ENCODE data around the gene HMGXB3. TPM values are rescaled to one million over a fixed set of nuclear protein-coding genes. Genes with fewer than 3 reads are reported as not detected.

The HMGXB3 gene, protein sequence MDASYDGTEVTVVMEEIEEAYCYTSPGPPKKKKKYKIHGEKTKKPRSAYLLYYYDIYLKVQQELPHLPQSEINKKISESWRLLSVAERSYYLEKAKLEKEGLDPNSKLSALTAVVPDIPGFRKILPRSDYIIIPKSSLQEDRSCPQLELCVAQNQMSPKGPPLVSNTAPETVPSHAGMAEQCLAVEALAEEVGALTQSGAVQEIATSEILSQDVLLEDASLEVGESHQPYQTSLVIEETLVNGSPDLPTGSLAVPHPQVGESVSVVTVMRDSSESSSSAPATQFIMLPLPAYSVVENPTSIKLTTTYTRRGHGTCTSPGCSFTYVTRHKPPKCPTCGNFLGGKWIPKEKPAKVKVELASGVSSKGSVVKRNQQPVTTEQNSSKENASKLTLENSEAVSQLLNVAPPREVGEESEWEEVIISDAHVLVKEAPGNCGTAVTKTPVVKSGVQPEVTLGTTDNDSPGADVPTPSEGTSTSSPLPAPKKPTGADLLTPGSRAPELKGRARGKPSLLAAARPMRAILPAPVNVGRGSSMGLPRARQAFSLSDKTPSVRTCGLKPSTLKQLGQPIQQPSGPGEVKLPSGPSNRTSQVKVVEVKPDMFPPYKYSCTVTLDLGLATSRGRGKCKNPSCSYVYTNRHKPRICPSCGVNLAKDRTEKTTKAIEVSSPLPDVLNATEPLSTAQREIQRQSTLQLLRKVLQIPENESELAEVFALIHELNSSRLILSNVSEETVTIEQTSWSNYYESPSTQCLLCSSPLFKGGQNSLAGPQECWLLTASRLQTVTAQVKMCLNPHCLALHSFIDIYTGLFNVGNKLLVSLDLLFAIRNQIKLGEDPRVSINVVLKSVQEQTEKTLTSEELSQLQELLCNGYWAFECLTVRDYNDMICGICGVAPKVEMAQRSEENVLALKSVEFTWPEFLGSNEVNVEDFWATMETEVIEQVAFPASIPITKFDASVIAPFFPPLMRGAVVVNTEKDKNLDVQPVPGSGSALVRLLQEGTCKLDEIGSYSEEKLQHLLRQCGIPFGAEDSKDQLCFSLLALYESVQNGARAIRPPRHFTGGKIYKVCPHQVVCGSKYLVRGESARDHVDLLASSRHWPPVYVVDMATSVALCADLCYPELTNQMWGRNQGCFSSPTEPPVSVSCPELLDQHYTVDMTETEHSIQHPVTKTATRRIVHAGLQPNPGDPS (N-terminal part only)
- 10 to 100 TPM in 2 of 3 donors, 1 to 10 TPM in 1; 7.7 to 16.3 (median 15.2) TPM for polyA plus RNA-seq

DNA sequence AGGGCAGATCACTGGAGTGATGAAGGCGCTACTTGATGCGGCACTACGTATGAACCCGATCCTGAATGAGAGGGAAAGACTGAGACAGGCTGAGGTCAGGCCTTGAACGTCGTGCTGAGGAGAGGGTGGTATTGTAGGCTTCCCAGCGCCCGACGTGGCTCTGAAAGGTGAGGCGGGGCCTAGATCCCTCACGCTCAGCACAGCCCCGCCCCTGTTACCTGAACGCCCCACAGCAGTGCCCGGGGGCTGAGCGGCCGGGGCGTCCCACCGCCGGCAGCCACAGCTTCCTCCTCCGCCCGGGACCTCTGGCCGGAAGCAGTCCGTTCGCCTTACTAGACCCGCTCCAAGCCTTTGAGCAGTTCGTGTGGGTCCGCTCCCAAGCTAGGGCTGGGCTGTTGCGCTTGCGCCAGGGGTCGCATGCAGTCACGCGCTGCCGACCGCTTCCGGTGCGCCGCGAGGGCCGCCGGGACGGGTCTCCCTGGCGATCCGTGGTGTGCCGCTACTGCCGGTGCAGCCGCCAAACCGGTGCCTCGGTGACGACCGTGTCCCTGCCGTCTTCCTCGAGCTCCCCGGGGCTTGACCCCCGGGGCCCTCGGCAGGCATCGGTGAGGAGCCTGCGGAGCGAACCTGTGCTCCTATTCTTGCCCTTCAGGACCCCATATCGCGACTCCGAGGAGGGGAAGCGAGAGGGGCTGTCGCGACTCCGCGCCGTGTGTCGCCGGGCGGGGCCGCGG, at the start of gene HMGXB3, which contains the start of gene TIGD6:
HMGXB3 (plus strand) TSS at position 484 of the 734 bp plus-strand sequence. CDS start 4,114 bp downstream, outside the sequence.
TIGD6 (minus strand) TSS at position 399 of the 734 bp plus-strand sequence. CDS start 4,306 bp downstream, outside the sequence.
- 0% methylated on average over 67 to 72 of the region's 72 CpGs for WGBS, 3 donors
- peak within 1 kb of the TSS; percentile 4 for H3K27ac ChIP-seq (ENCODE audit: low read depth, low read length)

DNA sequence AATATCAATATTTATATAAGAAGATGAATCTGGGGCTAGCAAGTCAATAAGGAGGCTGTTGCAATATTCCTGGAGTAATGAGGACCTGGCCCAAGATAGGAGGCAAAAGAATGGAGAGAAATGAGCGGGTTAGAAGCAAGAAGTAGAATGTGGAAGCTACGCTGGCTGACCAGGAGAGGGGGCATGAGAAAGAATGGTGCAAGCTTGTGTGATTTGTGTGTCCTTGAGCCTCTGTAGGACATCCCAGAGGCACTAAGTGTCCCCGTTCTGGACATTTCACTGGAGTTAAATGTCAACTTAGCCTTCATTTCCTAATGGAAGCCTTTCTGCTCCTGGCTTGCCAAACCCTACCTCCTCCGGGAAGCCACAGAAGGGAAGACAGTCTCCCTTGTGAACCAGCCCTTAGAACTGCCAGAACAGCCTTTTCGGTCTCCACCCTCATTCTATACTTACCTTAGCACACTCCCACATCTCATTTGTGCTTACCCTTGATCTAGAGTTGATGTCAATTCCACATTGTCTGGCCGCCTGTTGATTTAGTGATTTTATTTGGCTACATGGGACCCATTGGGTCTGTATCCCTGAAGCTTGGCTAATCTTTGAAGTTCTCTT, 49.3 kb upstream of the HMGXB3 start:
- 65 to 91% (median 78%) methylated on average over 6 of the region's 6 CpGs for WGBS, 3 donors
- no peak overlapping the region for H3K27ac ChIP-seq (ENCODE audit: low read depth, low read length)

DNA sequence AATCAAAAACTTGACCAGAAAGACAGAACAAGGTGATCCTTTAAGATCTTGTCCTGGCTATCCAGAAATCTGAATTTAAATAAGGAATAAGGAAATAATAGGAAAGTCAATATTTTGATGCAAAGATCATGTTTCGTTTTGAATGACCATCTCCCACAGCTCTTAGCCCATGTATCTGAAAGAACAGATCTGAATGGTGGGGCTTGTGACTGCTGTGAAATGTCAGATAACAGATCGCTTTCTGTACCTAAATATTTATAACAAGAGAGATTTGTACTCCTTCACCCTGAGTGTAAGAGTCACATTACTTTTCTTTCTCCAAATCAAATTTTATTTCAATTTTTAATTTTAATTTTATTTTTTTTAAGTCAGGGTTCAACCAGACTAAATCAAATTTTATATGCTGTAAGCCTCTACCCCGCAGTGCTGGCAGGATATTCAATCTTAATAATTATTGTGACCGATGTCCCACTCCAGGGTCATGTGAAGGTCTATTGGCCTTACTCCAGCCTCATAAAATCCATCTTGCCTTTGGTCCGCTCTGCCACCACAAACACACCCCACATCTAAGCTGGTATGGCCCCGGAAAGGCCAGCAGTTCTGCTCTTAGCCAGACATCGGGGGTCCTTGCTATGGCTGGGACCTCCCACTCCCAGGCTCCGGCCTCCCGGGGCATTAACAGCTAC, 47.0 kb upstream of the HMGXB3 start:
- 76 to 86% (median 80%) methylated on average over 9 of the region's 9 CpGs for WGBS, 3 donors
- H3K27ac ChIP-seq (ENCODE audit: low read depth, low read length): no peak overlapping the region

DNA sequence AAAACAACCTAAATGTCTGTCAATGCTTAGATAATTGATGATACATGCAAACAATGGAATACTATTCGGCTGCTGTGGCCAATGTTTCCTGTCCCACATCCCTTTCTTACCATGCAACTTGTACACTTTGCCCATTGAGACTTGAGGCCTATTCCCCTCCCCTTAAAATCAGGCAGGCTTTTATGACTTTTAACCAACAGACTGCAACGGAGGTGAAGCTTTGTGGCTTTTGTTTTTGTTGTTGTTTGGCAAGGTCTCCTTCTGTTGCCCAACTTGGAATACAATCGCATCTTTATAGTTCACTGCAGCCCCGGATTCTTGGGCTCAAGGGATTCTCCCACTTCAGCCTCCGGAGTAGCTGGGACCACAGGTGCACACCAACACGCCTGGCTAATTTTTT, 45.7 kb upstream of the HMGXB3 start:
- no peak overlapping the region for H3K27ac ChIP-seq (ENCODE audit: low read depth, low read length)
- WGBS, 3 donors: 72 to 85% (median 74%) methylated on average over 6 of the region's 6 CpGs

DNA sequence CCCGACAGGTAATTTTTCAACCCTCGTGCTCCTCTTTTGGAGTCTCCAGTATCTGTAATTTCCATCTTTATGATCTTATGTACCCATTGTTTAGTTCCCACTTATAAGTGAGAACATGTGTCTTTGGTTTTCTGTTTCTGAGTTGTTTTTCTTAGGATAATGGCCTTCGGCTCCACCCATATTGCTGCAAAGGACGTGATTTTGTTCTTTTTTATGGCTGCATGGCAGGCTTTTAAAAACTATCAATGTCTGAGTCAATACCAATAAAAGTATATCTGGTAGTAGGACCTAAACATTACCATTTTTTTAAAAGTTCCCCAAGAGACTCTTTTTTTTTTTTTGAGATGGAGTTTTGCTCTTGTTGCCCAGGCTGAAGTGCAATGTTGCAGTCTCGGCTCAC, 43.9 kb upstream of the HMGXB3 start:
- no peak overlapping the region for H3K27ac ChIP-seq (ENCODE audit: low read depth, low read length)

DNA sequence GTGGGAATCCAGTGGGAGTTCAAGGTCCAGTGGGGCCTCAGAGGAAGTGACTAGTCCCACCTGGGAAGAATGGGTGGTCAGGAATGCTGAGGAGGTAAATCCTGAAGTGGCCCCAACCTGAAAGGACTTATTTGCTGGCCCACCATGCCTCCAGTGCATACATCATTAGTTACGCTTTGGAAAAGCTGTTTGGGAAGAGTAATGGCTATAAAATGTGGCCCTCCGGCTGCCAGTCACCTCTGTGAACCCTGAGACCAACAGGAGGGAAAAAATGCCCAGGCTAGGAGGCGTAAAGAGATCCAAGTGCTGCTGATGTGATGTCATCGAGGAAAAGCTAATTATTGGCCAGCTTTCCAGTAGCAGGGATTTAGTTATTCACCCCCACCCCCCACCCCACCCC, 42.7 kb upstream of the HMGXB3 start:
- no peak overlapping the region for H3K27ac ChIP-seq (ENCODE audit: low read depth, low read length)
- 79 to 91% (median 83%) methylated on average over 4 of the region's 4 CpGs for WGBS, 3 donors

More for the DNA sequence above, 43.9 kb upstream of the HMGXB3 start:
- WGBS, 3 donors: 70 to 83% (median 73%) methylated on average over 5 of the region's 5 CpGs

DNA sequence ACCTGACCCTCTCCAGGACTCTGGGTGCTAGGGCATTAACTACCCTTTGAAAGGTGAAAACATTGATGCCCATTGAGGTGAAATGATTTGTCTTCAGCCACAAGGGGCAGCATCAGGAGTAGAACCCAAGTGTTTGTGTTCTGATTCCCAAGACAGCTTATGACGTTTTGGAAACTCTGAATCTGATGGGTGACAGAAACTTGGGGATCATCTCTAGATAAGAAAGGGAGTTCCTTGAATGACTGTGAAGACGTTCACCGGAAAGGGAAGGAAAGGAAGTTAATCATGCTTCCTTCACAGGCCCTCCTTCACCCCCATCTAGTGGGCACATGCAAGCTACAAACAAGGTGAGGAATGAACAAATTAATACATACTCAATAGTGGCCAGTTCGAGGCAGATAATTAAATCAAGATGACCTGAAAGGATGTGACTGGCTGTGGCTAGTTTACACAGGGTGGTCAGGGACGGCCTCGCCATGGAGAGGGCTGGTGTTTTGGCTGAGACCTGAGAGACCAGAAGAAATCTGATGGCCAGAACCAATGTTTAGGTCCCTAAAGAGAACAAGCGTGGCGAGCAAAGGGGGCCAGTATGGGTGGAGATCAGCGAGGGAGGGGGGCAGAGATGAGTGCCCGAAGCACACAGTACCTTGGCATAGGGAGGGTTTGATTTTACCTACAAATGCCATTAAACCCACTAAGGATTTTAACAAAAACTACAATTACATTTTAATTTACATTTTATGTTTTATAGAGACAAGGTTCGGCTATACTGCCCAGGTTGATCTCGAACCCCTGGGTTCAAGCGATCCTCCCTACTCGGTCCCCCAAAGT, 40.9 kb upstream of the HMGXB3 start:
- WGBS, 3 donors: 37 to 44% (median 40%) methylated on average over 14 of the region's 14 CpGs

DNA sequence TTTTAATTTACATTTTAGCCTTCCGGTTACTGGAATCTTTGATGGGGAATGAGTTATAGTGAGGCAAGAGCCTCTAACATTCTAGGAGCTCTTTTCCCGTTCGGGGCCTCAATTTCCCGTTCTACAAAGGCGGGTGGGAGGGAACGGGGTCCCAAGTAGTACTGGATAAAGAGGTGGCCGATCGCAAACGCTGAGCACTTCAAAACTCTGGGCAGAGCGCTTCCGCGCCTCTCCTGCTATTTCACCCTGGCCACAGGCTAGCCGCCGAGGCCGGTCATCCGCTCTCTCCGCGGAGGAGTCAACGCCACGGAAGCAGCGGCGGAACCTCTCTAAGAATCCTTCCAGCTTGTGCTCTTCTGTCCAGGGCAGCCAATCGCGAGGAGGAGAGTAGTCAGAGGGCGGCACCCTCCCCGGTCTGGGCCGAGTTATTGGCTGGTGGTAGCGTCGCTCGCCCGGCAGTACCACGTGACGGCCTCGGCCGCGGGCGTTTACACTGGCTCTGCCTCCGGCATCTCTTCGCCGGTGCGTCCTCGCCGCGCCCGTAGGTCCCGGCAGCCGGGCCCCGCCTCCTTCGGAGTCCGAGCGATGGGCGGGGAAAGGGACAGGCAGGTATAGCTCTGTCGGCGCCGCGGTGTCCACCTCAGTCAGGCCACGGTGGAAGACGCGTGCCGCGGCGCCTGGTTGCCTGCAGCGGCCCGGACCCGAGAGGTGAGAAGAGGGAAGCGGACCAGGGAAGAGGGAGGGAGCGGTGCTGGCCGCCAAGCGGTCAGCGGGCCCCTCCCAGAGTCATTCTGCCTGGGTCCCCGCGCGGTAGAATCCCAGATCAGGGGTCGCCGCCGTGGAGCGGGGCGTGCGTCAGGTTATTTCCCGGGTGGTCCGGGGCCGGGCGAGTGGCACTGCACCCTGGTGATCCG, 40.0 kb upstream of the HMGXB3 start, which contains the start of gene SLC26A2:
SLC26A2 (plus strand) TSS at position 487 of the 914 bp plus-strand sequence. CDS start 16,895 bp downstream, outside the sequence.
- WGBS, 3 donors: 0 to 1% (median 0%) methylated on average over 75 to 84 of the region's 84 CpGs
- peak within 1 kb of the TSS; percentile 61 for H3K27ac ChIP-seq (ENCODE audit: low read depth, low read length)

More for the DNA sequence above, 40.9 kb upstream of the HMGXB3 start:
- H3K27ac ChIP-seq (ENCODE audit: low read depth, low read length): peak overlapping the region; percentile 61

DNA sequence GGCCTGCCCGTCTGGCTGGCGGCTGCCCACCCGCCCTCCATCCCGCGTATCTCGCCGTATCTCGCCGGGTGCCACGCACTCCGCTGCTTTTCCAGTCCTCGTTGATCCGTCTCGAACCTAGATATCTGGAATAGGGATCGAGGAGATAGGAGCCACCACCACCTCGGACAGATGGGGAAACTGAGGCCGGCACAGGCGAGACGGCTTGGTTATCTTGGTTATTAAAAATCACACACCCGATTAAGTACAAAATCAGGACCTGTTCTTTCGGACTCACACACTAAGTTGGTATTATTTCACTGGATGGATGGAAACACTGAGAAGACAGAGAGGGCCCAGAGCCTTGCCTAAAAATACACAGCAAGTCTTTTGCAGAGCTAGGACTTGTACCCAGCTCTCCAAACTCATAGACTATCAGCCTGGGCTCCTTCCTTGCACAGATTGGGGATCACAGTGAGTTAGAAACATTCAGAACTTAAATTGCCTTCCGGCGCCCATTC, 39.3 kb upstream of the HMGXB3 start:
- no peak overlapping the region for H3K27ac ChIP-seq (ENCODE audit: low read depth, low read length)
- 11 to 15% (median 13%) methylated on average over 23 of the region's 23 CpGs for WGBS, 3 donors

DNA sequence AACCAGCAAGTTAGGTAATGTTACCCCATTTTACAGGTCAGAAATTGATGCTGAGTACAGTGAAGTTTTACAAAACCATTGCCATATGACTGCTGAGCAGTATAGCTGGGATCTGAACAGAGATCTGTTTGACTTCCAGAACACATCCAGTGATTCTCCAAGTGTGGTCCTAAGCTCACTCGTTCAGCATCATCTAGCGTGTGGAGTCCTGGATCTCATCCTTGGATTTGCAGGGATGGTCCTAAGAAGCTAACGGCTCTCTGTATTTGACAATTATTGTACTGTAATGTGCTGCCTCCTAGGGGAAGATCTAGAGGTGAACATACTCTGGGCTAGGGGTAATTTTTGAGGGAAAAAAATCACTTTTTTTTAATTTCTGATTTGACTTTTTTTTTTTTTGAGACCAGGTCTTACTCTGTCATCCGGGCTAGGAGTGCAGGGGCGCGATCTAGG, 38.6 kb upstream of the HMGXB3 start:
- H3K27ac ChIP-seq (ENCODE audit: low read depth, low read length): no peak overlapping the region
- WGBS, 3 donors: 65 to 75% (median 71%) methylated on average over 6 of the region's 6 CpGs

DNA sequence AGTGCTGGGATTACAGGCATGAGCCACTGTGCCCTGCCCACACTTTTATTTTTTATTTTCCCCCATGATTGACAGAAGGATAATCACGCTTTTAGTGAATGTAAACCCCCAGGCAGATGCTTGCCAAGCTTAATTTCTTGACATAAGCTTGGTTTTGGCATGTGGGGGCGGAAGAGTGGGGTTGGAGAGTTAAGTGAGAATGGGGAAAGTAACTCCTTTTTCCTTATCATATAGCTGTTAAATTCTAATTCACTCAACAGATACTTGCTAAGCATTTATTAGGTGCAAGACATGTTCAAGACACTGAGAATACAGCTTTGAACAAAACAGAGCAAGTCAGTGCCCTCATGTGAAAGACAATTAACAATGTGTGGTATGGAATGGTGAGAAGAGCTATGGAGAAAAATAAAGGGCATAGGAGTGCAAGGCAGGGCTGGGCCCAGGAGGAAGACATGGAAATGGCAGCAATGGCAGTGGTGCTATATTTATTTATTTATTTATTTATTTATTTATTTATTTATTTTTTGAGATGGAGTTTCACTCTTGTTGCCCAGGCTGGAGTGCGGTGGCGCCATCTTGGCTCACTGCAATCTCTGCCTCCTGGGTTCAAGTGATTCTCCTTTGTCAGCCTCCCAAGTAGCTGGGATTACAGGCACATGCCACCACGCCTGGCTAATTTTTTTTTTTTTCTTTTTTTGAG, 37.8 kb upstream of the HMGXB3 start:
- H3K27ac ChIP-seq (ENCODE audit: low read depth, low read length): no peak overlapping the region
- WGBS, 3 donors: 94 to 97% (median 97%) methylated on average over 5 of the region's 5 CpGs

DNA sequence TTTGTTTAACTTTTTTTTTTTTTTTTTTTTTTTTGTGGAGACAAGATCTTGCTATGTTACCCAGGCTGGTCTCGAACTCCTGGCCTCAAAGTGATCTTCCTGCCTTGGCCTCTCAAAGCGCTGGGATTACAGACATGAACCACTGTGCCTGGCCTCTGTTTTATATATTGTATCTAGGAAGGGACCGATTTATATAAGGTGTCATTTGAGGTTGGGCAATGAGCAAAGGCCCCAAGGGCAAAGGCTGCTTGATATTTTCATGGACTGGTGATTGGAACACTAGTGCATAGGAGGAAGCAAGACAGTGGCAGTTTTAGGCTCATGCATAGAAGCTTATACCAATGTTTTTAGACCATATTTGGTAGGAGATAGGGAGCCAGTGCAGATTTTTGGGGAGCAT, 36.8 kb upstream of the HMGXB3 start:
- H3K27ac ChIP-seq (ENCODE audit: low read depth, low read length): no peak overlapping the region
- 98 to 99% (median 98%) methylated on average over 3 of the region's 3 CpGs for WGBS, 3 donors

DNA sequence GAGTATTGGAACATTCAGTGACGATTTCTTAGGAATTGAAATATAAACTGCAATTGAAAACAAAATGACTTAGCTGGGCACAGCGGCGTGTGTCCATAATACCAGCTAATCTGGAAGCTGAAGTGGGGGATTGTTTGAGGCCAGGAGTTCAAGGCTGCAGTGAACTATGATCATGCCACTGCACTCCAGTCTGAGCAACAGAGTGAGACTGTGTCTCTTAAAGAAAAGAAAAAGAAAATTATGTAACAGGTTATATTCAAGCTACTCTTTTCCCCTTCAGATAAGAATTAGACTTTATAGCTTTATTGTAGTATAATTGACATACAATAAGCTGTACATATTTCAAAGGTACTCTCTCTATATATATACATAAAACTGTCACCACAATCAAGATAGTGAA, 33.6 kb upstream of the HMGXB3 start:
- 49 to 87% (median 80%) methylated on average over 3 of the region's 3 CpGs for WGBS, 3 donors

More for the DNA sequence above, 33.6 kb upstream of the HMGXB3 start:
- H3K27ac ChIP-seq (ENCODE audit: low read depth, low read length): no peak overlapping the region
